Measurements from ENCODE around the gene MEGF9.
"Not testable (repeated sequence)": the region's sequence is repeated elsewhere in the genome, so short reads cannot be mapped to it uniquely, and the experiment has no call there.

MEGF9 gene

DNA sequence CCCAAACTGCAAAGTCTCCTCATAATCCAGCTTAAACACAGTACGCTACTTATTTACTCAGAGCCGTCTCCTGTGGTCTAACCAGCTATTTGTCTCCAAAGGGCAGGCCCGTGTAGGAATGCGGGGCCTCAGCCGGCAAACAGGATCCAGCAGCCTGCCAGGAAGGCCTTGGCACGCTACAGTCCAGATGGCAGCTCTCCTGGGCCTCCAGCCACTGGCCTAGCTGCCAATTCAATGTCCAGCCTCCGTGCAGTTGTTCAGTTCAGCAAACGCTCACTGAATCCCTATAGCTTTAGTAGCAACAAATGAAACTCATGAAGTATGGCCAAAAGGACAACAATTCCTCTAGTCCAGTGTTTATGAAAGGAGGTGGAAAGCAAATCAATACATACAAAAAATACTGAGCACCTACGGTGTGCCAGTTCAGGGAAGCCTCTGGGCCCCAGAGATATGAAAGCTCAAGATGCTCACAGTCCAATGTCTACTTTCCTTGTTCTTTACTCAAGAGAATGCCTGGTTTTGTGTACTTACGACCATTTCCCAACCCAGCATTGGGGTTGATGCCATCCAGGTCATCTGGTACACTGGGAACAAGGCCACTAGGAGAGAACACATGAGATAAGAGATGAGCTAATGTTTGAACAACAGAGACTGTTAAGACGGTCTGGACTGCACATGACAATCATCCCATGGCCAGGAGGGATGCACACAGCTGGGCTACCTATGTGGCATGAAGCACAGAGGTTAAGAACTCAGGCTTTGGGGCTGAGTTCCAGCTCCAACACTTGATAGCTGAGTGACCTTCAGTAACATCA, 142.6 kb downstream of the MEGF9 start:
- no peak for DNase-seq (ENCODE audit: low read depth)

DNA sequence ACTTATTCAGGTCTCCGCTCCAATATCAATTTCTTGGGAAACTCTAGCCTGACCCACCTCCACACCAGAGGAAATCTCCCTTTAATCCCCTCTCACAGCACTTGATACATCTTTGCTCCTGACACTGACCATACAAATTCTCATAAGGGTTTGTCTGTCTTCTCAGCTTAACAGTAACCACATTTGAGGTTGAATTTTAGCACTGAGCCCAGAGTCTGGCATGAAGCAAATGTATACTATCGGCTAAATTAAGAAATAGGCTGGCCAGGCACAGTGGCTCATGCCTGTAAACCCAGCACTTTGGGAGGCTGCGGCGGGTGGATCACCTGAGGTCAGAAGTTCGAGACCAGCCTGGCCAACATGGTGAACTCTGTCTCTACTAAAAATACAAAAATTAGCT, 144.0 kb downstream of the MEGF9 start:
- DNase-seq (ENCODE audit: low read depth), result no peak

DNA sequence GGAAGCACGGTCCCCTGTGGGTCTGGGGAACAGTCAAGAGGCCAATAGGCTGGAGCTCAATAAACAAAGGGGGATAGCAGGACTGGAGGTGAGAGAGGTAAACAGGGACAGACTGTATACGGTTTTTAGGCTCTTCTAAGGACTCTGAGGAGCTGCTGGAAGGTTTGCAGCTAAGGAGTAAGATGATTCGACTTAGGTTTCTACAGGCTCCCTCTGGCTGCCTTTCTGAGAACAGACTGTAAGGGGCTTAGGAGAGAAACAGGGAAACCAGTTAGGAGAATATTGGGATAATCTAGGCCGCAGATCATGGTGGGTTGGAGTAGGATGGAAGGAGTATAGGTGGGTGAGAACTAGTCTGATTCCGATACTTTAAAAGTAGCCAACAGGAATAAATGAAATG, 144.7 kb downstream of the MEGF9 start:
- DNase-seq (ENCODE audit: low read depth), result no peak

DNA sequence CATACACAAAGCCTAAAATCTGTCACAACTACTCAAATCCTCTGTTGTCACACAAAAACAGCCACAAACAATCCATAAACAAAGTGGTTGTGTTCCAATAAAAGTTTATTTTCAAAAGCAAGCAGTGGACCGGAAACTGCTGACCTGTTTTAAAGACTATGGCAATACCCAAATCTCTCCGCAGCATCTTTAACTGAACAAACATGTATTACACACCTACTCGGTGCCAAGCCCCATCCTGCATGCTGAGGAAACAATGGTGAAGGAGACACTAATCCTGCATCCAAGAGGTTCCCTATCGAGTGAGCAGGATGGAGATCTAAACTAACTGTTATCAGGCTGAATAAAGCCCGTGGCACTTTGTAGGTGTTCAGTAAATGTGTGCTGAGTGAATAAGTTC, 145.5 kb downstream of the MEGF9 start:
- no peak for DNase-seq (ENCODE audit: low read depth)

DNA sequence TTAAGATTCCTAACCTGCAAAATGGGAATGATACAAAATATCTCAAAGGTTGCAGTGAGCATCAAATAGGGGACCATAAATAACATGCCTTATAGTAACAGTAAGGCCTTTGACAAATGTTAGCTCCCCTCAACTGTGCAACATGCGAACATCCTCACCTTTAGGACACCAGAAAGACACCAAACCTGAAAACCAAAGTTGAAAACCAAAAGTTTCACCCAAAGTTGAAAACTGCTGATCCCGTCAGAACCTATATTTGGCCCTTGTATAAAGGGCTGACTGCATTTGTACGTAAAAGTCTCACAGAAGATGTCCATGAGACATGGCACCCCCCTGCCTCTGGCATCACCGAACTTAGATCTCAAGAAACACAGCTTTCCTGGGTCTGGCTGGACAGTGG, 146.4 kb downstream of the MEGF9 start:
- DNase-seq (ENCODE audit: low read depth), result no peak

DNA sequence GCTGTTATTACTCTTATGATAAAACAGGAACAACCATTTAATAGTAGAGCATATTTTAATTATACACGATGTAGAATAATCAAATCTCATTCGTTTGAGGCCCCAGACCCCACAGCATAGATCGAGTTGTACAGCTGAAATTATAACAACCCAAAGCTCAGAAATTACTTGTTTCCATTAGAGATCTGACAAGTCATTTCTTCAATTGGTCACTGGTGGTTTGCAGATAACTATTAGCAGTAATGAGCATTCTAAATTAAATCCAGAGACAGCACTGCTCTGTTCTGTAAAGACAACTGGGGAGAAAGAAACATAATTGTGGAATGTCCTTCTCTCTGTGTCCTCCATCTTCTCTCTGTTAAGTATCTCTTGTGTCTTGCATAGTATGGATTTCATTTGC, 147.2 kb downstream of the MEGF9 start:
- no peak for DNase-seq (ENCODE audit: low read depth)

DNA sequence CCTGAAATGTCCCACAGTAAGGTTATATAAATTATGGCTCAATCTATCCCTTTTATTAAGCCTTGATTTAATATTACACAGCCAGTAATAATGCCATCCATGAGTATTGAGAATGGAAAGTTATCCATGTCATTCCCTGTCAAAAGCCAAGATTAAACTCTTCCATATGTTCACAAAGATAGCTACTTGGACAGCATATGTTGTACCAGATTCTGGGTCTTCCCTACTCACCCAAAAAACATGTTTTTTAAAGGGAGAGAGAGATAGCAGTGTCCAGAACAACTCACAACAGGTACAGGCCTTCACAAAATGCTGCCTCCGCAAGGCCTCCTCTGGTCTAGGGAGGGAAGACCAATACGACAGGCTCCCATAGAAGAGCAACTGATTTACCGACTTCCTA, 149.7 kb downstream of the MEGF9 start:
- DNase-seq (ENCODE audit: low read depth), result no peak

DNA sequence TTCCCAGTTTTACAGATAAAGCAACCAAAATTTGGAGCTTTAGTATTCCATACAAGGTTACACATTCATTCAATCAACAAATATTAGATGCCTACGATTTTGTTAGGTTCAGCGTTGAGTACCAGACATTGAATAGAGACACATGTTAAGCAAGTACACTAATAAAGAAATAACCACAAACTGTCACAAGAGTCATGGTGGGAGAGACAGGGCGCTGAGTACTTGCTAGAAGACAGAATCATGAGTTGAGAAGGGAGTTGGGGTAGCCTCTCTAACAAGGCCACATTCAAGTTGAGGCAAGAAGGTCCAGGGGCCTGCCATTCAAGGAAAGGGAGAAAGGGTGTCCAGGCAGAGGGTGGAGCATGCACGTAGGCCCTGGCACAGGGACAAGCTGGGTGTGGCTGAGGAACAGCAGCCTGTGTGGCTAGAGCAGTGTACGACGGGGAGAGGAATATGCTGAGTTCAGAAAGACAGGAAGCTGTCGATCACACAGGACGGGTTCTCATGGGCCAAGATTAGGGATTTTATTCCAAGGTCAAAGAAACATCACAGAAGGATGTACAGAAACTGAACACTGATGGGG, 151.3 kb downstream of the MEGF9 start:
- no peak for DNase-seq (ENCODE audit: low read depth)

DNA sequence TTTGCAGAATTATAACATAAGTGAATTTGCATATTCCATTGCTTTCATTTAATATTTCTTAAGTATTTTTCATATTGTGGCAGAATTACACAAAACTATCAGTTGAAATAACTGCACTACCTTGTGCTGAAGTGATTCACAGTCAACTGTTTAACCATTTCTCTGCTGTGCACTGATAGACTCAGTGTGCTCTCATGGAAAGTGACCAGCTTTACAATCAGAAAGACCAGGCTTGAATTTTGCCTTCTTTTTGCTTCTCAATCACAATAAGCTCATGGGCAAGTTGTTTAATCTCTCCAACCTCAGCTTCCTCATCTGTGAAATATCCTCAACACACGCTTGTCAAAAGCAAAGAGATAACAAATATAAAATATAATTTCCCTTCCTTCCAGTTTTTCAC, 152.6 kb downstream of the MEGF9 start:
- no peak for DNase-seq (ENCODE audit: low read depth)

DNA sequence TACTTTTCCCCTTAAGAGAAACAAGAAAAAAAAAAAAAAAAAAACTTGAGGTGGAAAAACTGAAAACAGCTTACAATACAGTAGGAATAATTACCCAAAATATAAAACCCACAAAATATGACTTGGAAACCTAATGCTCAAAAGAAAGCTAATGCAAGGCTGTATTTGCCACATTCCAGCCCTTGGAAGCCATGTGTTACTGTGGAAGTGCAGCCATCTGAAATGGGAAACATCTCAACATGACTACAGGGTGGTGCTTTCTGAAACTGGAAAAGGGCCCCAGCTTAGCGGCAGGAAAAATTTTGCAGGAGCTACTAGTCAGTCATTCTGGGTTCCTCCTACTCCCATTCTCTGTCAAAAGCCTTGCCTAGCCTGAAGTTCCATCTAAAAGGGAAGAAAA, 154.7 kb downstream of the MEGF9 start:
- DNase-seq (ENCODE audit: low read depth), result no peak

DNA sequence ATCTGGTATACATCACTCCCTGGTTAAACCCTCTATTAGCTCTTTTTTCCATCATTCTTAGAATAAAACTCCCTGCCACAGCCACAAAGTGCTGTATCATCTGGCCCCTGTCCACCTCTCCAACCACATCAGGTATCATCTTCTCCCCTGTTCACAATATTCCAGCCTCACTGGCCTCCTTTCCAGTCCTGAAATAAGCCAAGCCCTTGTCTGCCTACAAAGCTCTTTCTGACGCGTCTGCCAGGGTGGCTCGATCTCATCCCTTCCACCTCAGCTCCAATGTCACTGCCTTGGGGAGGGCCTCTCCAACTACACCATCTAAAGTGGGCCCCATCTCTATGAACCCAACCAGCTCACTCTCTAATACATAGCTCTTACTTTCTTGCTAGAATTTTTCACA, 155.8 kb downstream of the MEGF9 start:
- no peak for DNase-seq (ENCODE audit: low read depth)

DNA sequence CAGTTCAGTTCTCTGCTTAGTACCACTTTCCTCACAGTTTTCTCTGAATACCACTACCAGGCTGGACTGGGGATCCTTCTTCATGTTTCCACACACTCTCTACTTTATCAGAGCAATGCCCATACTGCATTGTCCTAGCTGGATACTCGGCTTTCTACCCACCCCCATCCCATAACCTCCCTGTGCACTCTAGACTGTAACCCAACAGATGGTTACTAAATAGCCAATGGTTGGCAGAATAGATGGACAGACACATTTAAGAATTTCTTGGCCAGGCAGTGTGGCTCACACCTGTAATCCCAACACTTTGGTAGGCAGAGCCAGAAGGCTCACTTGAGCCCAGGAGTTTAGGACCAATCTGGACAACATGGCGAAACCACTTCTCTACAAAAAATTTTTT, 157.1 kb downstream of the MEGF9 start:
- no peak for DNase-seq (ENCODE audit: low read depth)

DNA sequence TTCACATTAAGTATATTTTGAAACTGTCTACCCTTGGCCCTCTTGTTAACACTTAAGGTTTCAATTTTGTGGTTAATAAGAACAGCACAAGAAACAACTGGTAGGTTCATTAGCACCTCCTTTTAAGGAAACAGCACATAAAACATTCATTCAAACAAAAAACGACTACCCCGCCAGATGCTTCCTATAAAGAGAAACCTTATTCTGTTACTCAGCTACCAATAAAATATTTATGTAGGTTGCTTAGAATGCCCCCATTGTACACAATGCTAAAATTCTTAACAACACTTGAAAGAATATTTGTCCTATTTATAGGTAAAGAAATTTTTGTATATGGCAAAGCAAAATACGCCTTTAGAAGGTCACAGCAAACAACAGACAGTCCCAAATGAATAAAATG, 157.5 kb downstream of the MEGF9 start:
- no peak for DNase-seq (ENCODE audit: low read depth)

DNA sequence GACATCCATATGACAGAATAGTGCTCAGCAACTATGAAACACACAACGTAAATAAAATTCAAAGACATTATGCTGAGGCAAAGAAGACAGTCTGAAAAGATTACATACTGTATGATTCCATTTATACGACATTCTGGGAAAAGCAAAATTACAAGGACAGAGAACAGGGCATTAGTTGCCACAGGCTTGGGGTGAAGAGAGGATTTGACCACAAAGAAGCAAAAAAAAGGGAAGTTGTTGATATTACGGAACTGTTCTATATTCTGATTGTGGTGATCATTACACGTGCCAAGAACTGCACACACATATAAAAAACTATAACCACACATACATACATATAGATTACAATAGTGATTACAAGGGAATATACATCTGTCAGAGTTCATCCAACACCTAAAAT, 158.4 kb downstream of the MEGF9 start:
- no peak for DNase-seq (ENCODE audit: low read depth)

DNA sequence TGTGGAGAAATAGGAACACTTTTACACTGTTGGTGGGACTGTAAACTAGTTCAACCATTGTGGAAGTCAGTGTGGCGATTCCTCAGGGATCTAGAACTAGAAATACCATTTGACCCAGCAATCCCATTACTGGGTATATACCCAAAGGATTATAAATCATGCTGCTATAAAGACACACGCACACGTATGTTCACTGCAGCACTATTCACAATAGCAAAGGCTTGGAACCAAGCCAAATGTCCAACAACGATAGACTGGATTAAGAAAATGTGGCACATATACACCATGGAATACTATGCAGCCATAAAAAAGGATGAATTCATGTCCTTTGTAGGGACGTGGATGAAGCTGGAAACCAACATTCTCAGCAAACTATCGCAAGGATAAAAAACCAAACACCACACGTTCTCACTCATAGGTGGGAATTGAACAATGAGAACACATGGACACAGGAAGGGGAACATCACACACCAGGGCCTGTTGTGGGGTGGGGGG, 162.0 kb downstream of the MEGF9 start:
- not testable (repeated sequence) for DNase-seq (ENCODE audit: low read depth)
